Measurements from ENCODE around the gene KIAA0586. TPM values are rescaled to one million over a fixed set of nuclear protein-coding genes. Genes with fewer than 3 reads are reported as not detected.

KIAA0586 gene
- total RNA-seq, 1 experiment from 2014 or later: 13.5 TPM

- H3K4me3 ChIP-seq (ENCODE audit: low read depth, low read length): peak within 1 kb of the TSS; percentile 47
- no peaks in the 10 kb centered on the region for H3K27me3 ChIP-seq (replicated peaks; ENCODE audit: control insufficient read depth, insufficient read depth, low read length)
- Mint-ChIP-seq H3K27ac (ENCODE audit: unreplicated experiment) (peak within 1 kb of the TSS; percentile 96), H3K4me3 (ENCODE audit: unreplicated experiment) (peak within 1 kb of the TSS; percentile 84), H3K4me1 (ENCODE audit: low read depth, unreplicated experiment) (peaks cover 15% of the 10 kb centered on the region), H3K36me3 (ENCODE audit: insufficient read depth, unreplicated experiment) (peaks cover 8% of the 10 kb centered on the region), H3K9me3 (ENCODE audit: unreplicated experiment) (no peaks in the 10 kb centered on the region), H3K27me3 (ENCODE audit: insufficient read depth, unreplicated experiment) (no peaks in the 10 kb centered on the region)
- CTCF ChIA-PET: interaction anchor here (1.0 to 2.0 kb wide), 4 partner anchors 32 to 375 kb away, joined by 3 to 12 read pairs (median 3); partner anchors contain the start of genes ARID4A and KIAA0586
- POLR2A ChIA-PET: interaction anchor here (0.5 to 3.9 kb wide), 5 partner anchors 18 to 198 kb away, joined by 3 to 15 read pairs (median 3); partner anchors contain the start of genes ARID4A, KIAA0586 and TIMM9
- BruUV-seq (replicated peaks): no TSS peak
- DNase-seq: peak; percentile 85 to 92
- H3K4me1 ChIP-seq: peaks cover 17% of the 10 kb centered on the region
- no peaks in the 10 kb centered on the region for H3K9me3 ChIP-seq
- TF ChIP-seq CTCF (IDR thresholded peaks at IDR 0.05; ENCODE audit: insufficient read depth in 1 of 2, low read depth in 1 of 2, low read length in 1 of 2, severe bottlenecking in 1 of 2, unreplicated experiment in 1 of 2): peak; percentile 32 to 84
- intact Hi-C loops (cut with micrococcal nuclease; ENCODE audit: unreplicated experiment): loop anchor here (1.0 kb wide), 1 partner anchor 98 kb away; the partner anchor contains the start of gene ARID4A
- H3K36me3 ChIP-seq (ENCODE audit: control insufficient read depth, insufficient read depth, low read length): no peaks in the 10 kb centered on the region
Observed at GRCh38 chr14:58395812-58396788, 31.4 kb upstream of the KIAA0586 start, which contains the start of gene TOMM20L. TOMM20L (plus strand) TSS chr14:58395930; CDS start chr14:58395958, 28 bp downstream.

DNA sequence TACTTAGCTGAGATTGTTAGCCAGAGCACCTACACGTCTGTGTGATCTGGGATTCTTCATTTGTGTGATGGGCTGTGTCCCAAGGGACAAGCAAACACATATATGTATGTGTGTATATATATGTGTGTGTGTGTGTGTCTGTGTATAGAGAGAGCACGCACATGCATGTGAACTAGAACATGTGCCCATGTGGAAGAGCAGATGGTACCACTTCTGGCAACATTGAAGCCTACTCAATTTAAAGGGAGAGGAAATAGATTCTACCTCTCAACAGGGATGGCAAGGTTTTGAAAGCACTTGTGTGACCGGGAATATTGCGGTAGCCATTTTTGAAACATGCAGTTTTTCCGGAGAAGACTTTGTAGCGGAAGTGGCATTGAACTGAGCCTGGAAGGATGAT is 30.4 kb upstream of the KIAA0586 start:
- intact Hi-C loops (cut with micrococcal nuclease; ENCODE audit: unreplicated experiment): no loop called here
- DNase-seq: no peak
- Histone ChIP-seq H3K27me3 (replicated peaks; ENCODE audit: control insufficient read depth, insufficient read depth, low read length) (no peaks in the 10 kb centered on the region), H3K9me3 (no peaks in the 10 kb centered on the region), H3K36me3 (ENCODE audit: control insufficient read depth, insufficient read depth, low read length) (no peaks in the 10 kb centered on the region), H3K4me1 (peaks cover 17% of the 10 kb centered on the region), H3K4me3 (ENCODE audit: low read depth, low read length) (no peak overlapping the region)
- Mint-ChIP-seq H3K9me3 (ENCODE audit: unreplicated experiment) (no peaks in the 10 kb centered on the region), H3K4me3 (ENCODE audit: unreplicated experiment) (peak overlapping the region; percentile 84), H3K27me3 (ENCODE audit: insufficient read depth, unreplicated experiment) (no peaks in the 10 kb centered on the region), H3K4me1 (ENCODE audit: low read depth, unreplicated experiment) (peaks cover 15% of the 10 kb centered on the region), H3K27ac (ENCODE audit: unreplicated experiment) (peak overlapping the region; percentile 96), H3K36me3 (ENCODE audit: insufficient read depth, unreplicated experiment) (peaks cover 8% of the 10 kb centered on the region)
- ChIA-PET CTCF (no interaction called here), POLR2A (interaction anchor here (3.9 kb wide), 1 partner anchor 99 kb away, joined by 15 read pairs; the partner anchor contains the start of gene ARID4A)
- no TSS peak for BruUV-seq (replicated peaks)
- no peak for TF ChIP-seq CTCF (IDR thresholded peaks at IDR 0.05; ENCODE audit: insufficient read depth in 1 of 2, low read depth in 1 of 2, low read length in 1 of 2, severe bottlenecking in 1 of 2, unreplicated experiment in 1 of 2)

DNA sequence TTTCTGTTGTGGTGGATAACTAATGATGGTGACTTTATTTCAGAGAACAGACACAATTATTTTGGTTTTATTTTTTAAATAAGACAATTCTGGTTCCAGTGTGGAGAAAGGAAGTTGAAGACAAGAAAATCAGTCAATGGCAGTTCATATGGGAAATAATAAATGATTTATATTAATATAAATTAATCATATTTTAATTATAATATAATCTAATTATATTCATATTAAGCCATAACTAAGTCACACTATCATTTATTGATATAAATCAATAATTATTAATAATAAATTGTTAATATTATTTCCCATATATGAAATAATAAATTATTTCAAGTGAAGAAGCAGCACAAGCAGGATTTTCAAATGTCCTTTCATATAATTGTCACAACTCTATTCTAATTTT is 29.0 kb upstream of the KIAA0586 start:
- H3K4me3 ChIP-seq (ENCODE audit: low read depth, low read length): no peak overlapping the region
- H3K36me3 ChIP-seq (ENCODE audit: control insufficient read depth, insufficient read depth, low read length): no peaks in the 10 kb centered on the region
- TF ChIP-seq CTCF (IDR thresholded peaks at IDR 0.05; ENCODE audit: insufficient read depth in 1 of 2, low read depth in 1 of 2, low read length in 1 of 2, severe bottlenecking in 1 of 2, unreplicated experiment in 1 of 2): no peak
- peaks cover 17% of the 10 kb centered on the region for H3K4me1 ChIP-seq
- Mint-ChIP-seq H3K36me3 (ENCODE audit: insufficient read depth, unreplicated experiment) (peaks cover 8% of the 10 kb centered on the region), H3K9me3 (ENCODE audit: unreplicated experiment) (no peaks in the 10 kb centered on the region), H3K4me1 (ENCODE audit: low read depth, unreplicated experiment) (peaks cover 15% of the 10 kb centered on the region), H3K4me3 (ENCODE audit: unreplicated experiment) (no peak overlapping the region), H3K27ac (ENCODE audit: unreplicated experiment) (no peak overlapping the region), H3K27me3 (ENCODE audit: insufficient read depth, unreplicated experiment) (no peaks in the 10 kb centered on the region)
- ChIA-PET CTCF (no interaction called here), POLR2A (no interaction called here)
- no peak for DNase-seq
- intact Hi-C loops (cut with micrococcal nuclease; ENCODE audit: unreplicated experiment): no loop called here
- H3K27me3 ChIP-seq (replicated peaks; ENCODE audit: control insufficient read depth, insufficient read depth, low read length): no peaks in the 10 kb centered on the region
- no TSS peak for BruUV-seq (replicated peaks)
- H3K9me3 ChIP-seq: no peaks in the 10 kb centered on the region
